CD4-positive, CD25-positive, alpha-beta regulatory T cell (primary cell): Measurements from ENCODE around the gene PFKFB2. TPM values are rescaled to one million over a fixed set of nuclear protein-coding genes. Genes with fewer than 3 reads are reported as not detected.

Source experiments
- ATAC-seq, 2 donors: fragments of 150-1000 bp; cut with Tn5 transposase; one replicate each; pipeline ENCODE4 v1.10.0; 2021; ENCODE audit warnings: low read depth in 2 of 2, moderate number of reproducible peaks in 2 of 2, moderate library complexity in 1 of 2
- DNase-seq, 3 donors: peaks; one replicate each; pipeline versions ENCODE4 v3.0.0 to v3.0.0-alpha.2; 2012 to 2022; ENCODE audit warnings: mixed read lengths in 1 of 3
- H3K27ac ChIP-seq: one replicate; pipeline ENCODE4 v1.7.0; 2013; ENCODE audit warnings: mild to moderate bottlenecking, low read length; ENCODE audit not compliant: insufficient read depth, poor library complexity, severe bottlenecking
- H3K27me3 ChIP-seq: one replicate; pipeline ENCODE4 v1.7.0; 2013; ENCODE audit warnings: low read length; ENCODE audit not compliant: control insufficient read depth, insufficient read depth
- H3K36me3 ChIP-seq: one replicate; pipeline ENCODE4 v1.7.0; 2013; ENCODE audit warnings: mild to moderate bottlenecking, low read length, moderate library complexity; ENCODE audit not compliant: control insufficient read depth, insufficient read depth
- H3K4me1 ChIP-seq: 2 replicates; pipeline ENCODE4 v1.7.0; 2013; ENCODE audit warnings: mild to moderate bottlenecking, low read length; ENCODE audit not compliant: insufficient read depth, control insufficient read depth, poor library complexity, severe bottlenecking
- H3K4me3 ChIP-seq: one replicate; pipeline ENCODE4 v1.7.0; 2013; ENCODE audit warnings: low read depth, mild to moderate bottlenecking, low read length, moderate library complexity
- H3K9me3 ChIP-seq, 2 experiments: 1 replicate in 1 of 2; 2 replicates in 1 of 2; pipeline ENCODE4 v1.7.0; 2013; ENCODE audit warnings: low read length in 2 of 2, mild to moderate bottlenecking in 1 of 2, moderate library complexity in 1 of 2; ENCODE audit not compliant: control insufficient read depth in 2 of 2
- H3K27ac Mint-ChIP-seq, 3 donors: one replicate each; pipeline ENCODE4 v1.8.0; 2020 to 2022; ENCODE audit warnings: mild to moderate bottlenecking in 3 of 3, mixed read lengths in 3 of 3, moderate library complexity in 2 of 3
- H3K27me3 Mint-ChIP-seq: one replicate; pipeline ENCODE4 v1.8.0; 2022; ENCODE audit warnings: mild to moderate bottlenecking, mixed read lengths
- H3K36me3 Mint-ChIP-seq: one replicate; pipeline ENCODE4 v1.8.0; 2020; ENCODE audit warnings: mixed read lengths
- H3K4me1 Mint-ChIP-seq, 4 donors: one replicate each; pipeline ENCODE4 v1.8.0; 2020 to 2022; ENCODE audit warnings: mixed read lengths in 4 of 4, mild to moderate bottlenecking in 1 of 4
- H3K4me3 Mint-ChIP-seq, 4 donors: one replicate each; pipeline ENCODE4 v1.8.0; 2020 to 2022; ENCODE audit warnings: mild to moderate bottlenecking in 4 of 4, mixed read lengths in 4 of 4, moderate library complexity in 3 of 4
- H3K9me3 Mint-ChIP-seq, 7 donors: one replicate each; pipeline ENCODE4 v1.8.0; 2020 to 2022; ENCODE audit warnings: mixed read lengths in 7 of 7, mild to moderate bottlenecking in 3 of 7, moderate library complexity in 2 of 7
- polyA plus RNA-seq, 4 donors: library from polyadenylated mRNA; unstranded; fragments of 300-500 nt; fragmentation: Illumina TruSeq; gene quantifications; one replicate each; pipeline ENCODE4 v1.2.3, GENCODE V29; 2021
- total RNA-seq: library from RNA; stranded (reverse); gene quantifications from one replicate; pipeline ENCODE4 v1.2.3, GENCODE V29; 2022

The PFKFB2 gene
- total and polyA plus RNA-seq, 5 donors from 2014 or later = 0.32 to 1.1 (median 0.59) TPM; not detected in 1

DNA sequence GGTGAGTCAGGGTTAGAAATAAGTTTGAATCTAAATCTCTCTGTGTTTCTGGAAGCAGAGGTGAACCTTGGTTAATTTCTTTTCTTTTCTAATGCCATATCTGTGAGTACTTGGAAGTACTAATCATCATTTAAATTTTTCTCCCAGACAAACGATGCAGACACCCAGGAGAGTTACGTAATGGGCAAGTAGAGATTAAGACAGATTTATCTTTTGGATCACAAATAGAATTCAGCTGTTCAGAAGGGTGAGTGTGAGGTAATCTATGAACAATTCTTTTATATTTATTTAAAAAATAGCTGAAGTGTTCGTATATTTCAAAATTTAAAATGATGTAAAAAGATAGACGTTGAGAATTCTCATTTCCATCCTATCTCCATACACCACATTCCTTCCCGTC is 62.2 kb downstream of the PFKFB2 start:
- no peaks in the 10 kb centered on the region for H3K36me3 ChIP-seq
- no peak overlapping the region for H3K4me3 Mint-ChIP-seq
- no peak overlapping the region for H3K4me3 ChIP-seq
- H3K4me1 Mint-ChIP-seq = no peaks in the 10 kb centered on the region
- no peaks in the 10 kb centered on the region for H3K4me1 ChIP-seq
- no peaks in the 10 kb centered on the region for H3K9me3 ChIP-seq
- peaks cover 33% of the 10 kb centered on the region for H3K27me3 Mint-ChIP-seq
- H3K36me3 Mint-ChIP-seq = no peaks in the 10 kb centered on the region
- ATAC-seq = no peak
- peaks cover 0 to 1% (median 0%) of the 10 kb centered on the region in 7 donors for H3K9me3 Mint-ChIP-seq
- no peak overlapping the region for H3K27ac Mint-ChIP-seq
- no peaks in the 10 kb centered on the region for H3K27me3 ChIP-seq
- H3K27ac ChIP-seq = no peak overlapping the region
- DNase-seq = no peak

DNA sequence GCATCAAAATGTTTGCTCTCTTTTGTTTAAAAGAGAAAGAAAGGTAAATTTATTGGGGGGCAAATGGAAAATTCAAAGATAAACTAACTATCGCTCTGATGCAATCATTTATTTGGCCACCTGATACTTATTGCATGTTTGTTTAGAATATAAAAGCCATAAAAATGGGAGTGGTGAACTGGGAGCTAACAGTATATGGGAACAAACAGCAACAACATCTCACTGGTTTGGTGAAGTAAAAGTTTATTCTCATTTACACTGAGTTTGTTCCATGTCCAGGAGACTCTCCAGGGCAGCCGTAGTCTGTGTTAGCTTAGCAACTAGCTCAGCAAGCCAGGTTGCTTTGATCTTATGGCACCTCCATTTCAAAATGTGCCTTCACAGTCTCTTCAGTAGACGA is 71.3 kb downstream of the PFKFB2 start:
- Mint-ChIP-seq H3K36me3 (no peaks in the 10 kb centered on the region), H3K4me3 (no peak overlapping the region), H3K27ac (no peak overlapping the region), H3K9me3 (peaks cover 2 to 17% (median 10%) of the 10 kb centered on the region in 7 donors), H3K27me3 (peaks cover 18% of the 10 kb centered on the region), H3K4me1 (no peaks in the 10 kb centered on the region)
- Histone ChIP-seq H3K4me1 (no peaks in the 10 kb centered on the region), H3K27me3 (peaks cover 9% of the 10 kb centered on the region), H3K4me3 (no peak overlapping the region), H3K9me3 (peaks cover 10 to 19% of the 10 kb centered on the region in 2 experiments), H3K36me3 (no peaks in the 10 kb centered on the region), H3K27ac (no peak overlapping the region)
- DNase-seq = no peak
- no peak for ATAC-seq

DNA sequence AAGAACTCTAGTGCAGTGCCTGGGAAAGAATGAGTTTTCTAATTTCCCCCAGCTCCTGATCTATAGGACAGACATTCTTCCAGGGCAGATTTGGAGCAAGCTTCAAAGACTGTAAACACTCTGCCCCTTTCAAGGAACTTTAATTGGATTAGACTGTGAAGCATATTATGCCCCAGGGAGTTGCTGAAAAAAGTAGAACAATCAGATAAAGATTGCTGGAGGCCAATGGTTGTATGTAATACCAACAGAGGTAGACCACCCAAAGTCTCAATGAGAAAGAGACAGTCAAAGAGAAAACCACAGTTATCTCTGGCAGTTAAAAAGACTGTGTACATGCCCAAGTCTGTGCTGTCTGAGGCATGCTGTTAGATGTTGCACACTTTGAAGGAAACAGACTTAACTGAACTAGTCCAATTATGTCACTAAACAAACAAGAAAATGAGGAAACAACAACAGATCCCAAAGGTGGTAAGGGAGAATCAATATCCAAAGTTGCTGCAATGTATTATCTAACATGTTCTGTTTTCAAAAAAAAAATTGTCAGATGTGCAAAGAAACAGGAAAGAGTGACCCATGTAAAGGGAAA is 75.4 kb downstream of the PFKFB2 start:
- no peaks in the 10 kb centered on the region for H3K36me3 ChIP-seq
- H3K4me3 ChIP-seq = no peak overlapping the region
- H3K27me3 ChIP-seq = peaks cover 8% of the 10 kb centered on the region
- H3K27me3 Mint-ChIP-seq = peaks cover 9% of the 10 kb centered on the region
- H3K27ac Mint-ChIP-seq = no peak overlapping the region
- no peak for ATAC-seq
- H3K4me3 Mint-ChIP-seq = no peak overlapping the region
- H3K27ac ChIP-seq = no peak overlapping the region
- H3K9me3 ChIP-seq = peaks cover 16 to 27% of the 10 kb centered on the region in 2 experiments
- no peaks in the 10 kb centered on the region for H3K4me1 ChIP-seq
- peaks cover 3 to 32% (median 16%) of the 10 kb centered on the region in 7 donors for H3K9me3 Mint-ChIP-seq
- H3K36me3 Mint-ChIP-seq = no peaks in the 10 kb centered on the region
- no peaks in the 10 kb centered on the region for H3K4me1 Mint-ChIP-seq
- DNase-seq = no peak

DNA sequence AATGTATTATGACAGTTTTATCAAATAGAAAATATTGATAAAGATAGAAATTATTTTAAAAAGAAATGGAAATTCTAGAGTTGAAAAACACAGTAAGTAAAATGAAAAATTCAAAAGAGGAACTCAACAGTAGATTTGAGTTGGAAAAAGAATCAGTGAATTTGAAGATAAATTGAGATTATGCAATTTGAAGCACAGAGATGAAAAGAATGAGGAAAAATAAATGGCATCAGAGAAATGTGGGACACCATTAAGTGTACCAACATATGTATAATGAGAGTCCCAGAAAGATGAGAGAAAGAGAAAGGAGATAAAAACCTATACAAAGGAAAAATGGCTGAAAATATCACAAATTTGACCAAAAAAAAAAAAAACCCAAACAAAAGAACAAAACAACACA is 76.0 kb downstream of the PFKFB2 start:
- no peak overlapping the region for H3K4me3 Mint-ChIP-seq

More for the DNA sequence above, 76.0 kb downstream of the PFKFB2 start:
- Histone ChIP-seq H3K4me1 (no peaks in the 10 kb centered on the region), H3K4me3 (no peak overlapping the region), H3K36me3 (no peaks in the 10 kb centered on the region), H3K9me3 (peaks cover 16 to 27% of the 10 kb centered on the region in 2 experiments), H3K27ac (no peak overlapping the region), H3K27me3 (peaks cover 7% of the 10 kb centered on the region)
- H3K27me3 Mint-ChIP-seq = peaks cover 8% of the 10 kb centered on the region
- no peak for DNase-seq
- H3K36me3 Mint-ChIP-seq = no peaks in the 10 kb centered on the region
- no peak for ATAC-seq
- H3K4me1 Mint-ChIP-seq = no peaks in the 10 kb centered on the region
- H3K27ac Mint-ChIP-seq = no peak overlapping the region
- H3K9me3 Mint-ChIP-seq = peaks cover 3 to 32% (median 16%) of the 10 kb centered on the region in 7 donors

Other genes with a start within 250 kb of the PFKFB2 start
- gene IL20, start 187.7 kb upstream of the PFKFB2 start, total RNA-seq = not detected
- gene IL20, start 187.7 kb upstream of the PFKFB2 start, polyA plus RNA-seq = not detected
- not detected for gene IL24, start 155.8 kb upstream of the PFKFB2 start, total RNA-seq
- gene IL24, start 155.8 kb upstream of the PFKFB2 start, polyA plus RNA-seq = 10 to 100 TPM; 25.0 to 36.3 (median 29.6) TPM
- gene FCMR, start 131.3 kb upstream of the PFKFB2 start, total RNA-seq = 393 TPM
- 100 to 1,000 TPM; 888 to 986 (median 949) TPM for gene FCMR, start 131.3 kb upstream of the PFKFB2 start, polyA plus RNA-seq
- not detected for gene PIGR, start 106.8 kb upstream of the PFKFB2 start, total RNA-seq
- gene PIGR, start 106.8 kb upstream of the PFKFB2 start, polyA plus RNA-seq = not detected
- not detected for gene FCAMR, start 82.8 kb upstream of the PFKFB2 start, total RNA-seq
- not detected for gene FCAMR, start 82.8 kb upstream of the PFKFB2 start, polyA plus RNA-seq
- 0.32 TPM for gene C1orf116, start 20.5 kb upstream of the PFKFB2 start, total RNA-seq
- not detected for gene C1orf116, start 20.5 kb upstream of the PFKFB2 start, polyA plus RNA-seq
- gene YOD1, start 2.1 kb upstream of the PFKFB2 start, total RNA-seq = 10.8 TPM
- gene YOD1, start 2.1 kb upstream of the PFKFB2 start, polyA plus RNA-seq = 1 to 10 TPM in 2 of 4 donors, under 1 TPM in 2; 0.76 to 1.6 (median 1.0) TPM
- 0.72 TPM for gene C4BPB, start 35.6 kb downstream of the PFKFB2 start, total RNA-seq
- gene C4BPB, start 35.6 kb downstream of the PFKFB2 start, polyA plus RNA-seq = not detected
- not detected for gene C4BPA, start 51.0 kb downstream of the PFKFB2 start, total RNA-seq
- not detected for gene C4BPA, start 51.0 kb downstream of the PFKFB2 start, polyA plus RNA-seq